BE2C (cell line): ENCODE results near the gene CUBN.

ENCODE experiments used
- DNase-seq: peaks from one replicate; pipeline ENCODE4 v3.0.0-alpha.2; 2020
- H3K27me3 ChIP-seq: fragments of 250-450 bp; sonication (Bioruptor Pico); 2 replicates; pipeline ENCODE4 v1.5.1; 2020; ENCODE audit warnings: mild to moderate bottlenecking
- H3K36me3 ChIP-seq: fragments of 250-450 bp; sonication (Bioruptor Pico); 2 replicates; pipeline ENCODE4 v1.5.1; 2020; ENCODE audit warnings: mild to moderate bottlenecking
- H3K4me1 ChIP-seq: fragments of 250-450 bp; sonication (Bioruptor Pico); 2 replicates; pipeline ENCODE4 v1.5.1; 2020
- H3K4me3 ChIP-seq: 2 replicates; pipeline ENCODE4 v1.5.1; 2011; ENCODE audit warnings: low read depth, low read length
- H3K9me3 ChIP-seq: fragments of 250-450 bp; sonication (Bioruptor Pico); 2 replicates; pipeline ENCODE4 v1.5.1; 2020
- TF ChIP-seq, protein P1 (sequence below): IDR thresholded peaks from 2 replicates; pipeline ENCODE4 v1.5.1; 2012; ENCODE audit warnings: mild to moderate bottlenecking, low read depth, low read length

Gene CUBN

DNA sequence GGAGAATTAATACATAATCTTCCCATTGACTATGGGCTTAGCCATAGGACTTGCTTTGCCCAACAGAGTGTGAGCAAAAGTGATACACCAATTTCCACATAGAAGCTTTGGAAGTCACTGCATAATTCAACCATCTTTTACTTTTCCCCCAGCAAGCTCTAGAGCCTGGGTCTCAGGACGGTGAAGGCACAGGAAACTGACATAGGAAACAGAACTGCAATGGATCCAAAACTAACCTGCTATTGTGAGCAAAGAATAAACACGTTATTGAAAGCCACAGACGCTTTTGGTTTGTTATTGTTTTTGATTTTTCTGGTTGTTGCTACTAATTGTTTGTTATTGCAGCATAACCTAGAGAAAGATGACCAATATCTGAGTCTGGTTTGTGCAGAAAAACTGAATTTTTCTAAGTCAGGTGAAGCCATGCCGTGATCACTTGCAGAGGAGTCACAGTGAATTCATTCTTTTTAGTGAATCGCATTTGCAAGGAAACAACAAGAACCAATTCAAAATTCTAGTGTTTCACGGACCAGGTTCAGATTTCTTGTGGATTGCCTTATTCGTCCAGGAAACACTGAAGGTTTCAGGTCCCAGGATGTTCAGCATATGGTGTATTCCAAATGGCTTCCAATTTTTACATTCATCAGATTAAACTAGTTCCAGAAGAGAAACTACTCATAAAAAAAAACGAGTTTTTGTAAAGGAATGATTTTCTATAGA, 52.8 kb downstream of the CUBN start:
- TF ChIP-seq, protein P1, sequence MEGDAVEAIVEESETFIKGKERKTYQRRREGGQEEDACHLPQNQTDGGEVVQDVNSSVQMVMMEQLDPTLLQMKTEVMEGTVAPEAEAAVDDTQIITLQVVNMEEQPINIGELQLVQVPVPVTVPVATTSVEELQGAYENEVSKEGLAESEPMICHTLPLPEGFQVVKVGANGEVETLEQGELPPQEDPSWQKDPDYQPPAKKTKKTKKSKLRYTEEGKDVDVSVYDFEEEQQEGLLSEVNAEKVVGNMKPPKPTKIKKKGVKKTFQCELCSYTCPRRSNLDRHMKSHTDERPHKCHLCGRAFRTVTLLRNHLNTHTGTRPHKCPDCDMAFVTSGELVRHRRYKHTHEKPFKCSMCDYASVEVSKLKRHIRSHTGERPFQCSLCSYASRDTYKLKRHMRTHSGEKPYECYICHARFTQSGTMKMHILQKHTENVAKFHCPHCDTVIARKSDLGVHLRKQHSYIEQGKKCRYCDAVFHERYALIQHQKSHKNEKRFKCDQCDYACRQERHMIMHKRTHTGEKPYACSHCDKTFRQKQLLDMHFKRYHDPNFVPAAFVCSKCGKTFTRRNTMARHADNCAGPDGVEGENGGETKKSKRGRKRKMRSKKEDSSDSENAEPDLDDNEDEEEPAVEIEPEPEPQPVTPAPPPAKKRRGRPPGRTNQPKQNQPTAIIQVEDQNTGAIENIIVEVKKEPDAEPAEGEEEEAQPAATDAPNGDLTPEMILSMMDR, result no peak
- Histone ChIP-seq H3K4me3 (no peak overlapping the region), H3K4me1 (no peaks in the 10 kb centered on the region), H3K36me3 (no peaks in the 10 kb centered on the region), H3K27me3 (no peaks in the 10 kb centered on the region), H3K9me3 (no peaks in the 10 kb centered on the region)
- DNase-seq, result no peak

DNA sequence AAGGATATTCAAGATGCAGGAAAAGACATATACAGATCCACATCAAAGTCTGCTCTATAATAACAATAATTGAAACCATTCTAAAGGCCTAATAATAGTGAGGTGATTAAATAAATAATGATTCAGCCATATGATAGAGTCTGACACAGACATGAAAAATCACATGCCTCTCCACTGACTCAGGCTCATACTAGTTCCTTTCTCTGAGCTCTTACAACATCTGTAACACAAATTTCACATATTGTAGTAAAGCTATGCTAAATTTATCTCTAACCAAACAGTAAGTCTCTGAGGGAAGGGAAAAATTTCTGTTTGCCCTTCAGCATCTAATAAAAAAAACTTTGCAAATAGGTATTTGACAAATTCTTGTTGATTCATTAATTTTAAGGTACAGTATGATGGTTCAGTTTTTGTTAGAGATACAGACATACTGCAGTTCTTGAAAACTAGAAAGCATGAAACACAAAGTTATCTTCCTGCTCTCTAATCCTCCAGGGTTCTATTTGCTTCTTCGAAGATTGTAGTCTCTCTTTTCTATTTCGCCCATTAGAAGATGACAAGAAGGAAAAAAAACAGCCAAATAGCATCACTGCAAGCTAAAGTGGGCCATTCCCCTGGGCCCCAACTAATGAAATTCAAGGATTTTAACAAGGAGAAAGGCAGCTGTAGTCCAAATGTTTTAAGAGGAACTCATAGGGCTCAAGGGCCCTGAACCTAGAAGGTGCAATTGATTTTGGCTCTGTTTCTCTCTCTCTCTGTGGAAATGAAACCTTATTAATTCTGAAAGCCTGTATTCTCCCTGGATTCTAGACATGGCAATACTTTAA, 53.9 kb downstream of the CUBN start:
- DNase-seq, result no peak
- Histone ChIP-seq H3K9me3 (no peaks in the 10 kb centered on the region), H3K27me3 (no peaks in the 10 kb centered on the region), H3K4me3 (no peak overlapping the region), H3K4me1 (no peaks in the 10 kb centered on the region), H3K36me3 (no peaks in the 10 kb centered on the region)
- TF ChIP-seq, protein P1, result no peak

DNA sequence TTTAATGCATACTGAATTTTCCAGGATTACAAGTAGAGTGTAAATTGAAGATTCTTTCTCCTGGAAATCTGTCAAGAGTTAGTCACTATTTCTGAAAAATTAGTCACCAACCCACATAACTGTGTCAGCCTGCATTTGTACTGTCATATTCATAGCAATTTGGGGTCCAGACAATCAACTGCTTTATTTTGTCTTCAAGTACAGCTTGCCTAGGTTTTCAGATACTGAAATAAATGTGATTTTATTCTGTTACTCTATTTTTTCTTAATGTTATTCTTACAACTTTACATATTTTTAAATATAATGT, 55.1 kb downstream of the CUBN start:
- Histone ChIP-seq H3K36me3 (no peaks in the 10 kb centered on the region), H3K4me1 (no peaks in the 10 kb centered on the region), H3K9me3 (no peaks in the 10 kb centered on the region), H3K4me3 (no peak overlapping the region), H3K27me3 (no peaks in the 10 kb centered on the region)
- TF ChIP-seq, protein P1, result no peak
- DNase-seq, result no peak

DNA sequence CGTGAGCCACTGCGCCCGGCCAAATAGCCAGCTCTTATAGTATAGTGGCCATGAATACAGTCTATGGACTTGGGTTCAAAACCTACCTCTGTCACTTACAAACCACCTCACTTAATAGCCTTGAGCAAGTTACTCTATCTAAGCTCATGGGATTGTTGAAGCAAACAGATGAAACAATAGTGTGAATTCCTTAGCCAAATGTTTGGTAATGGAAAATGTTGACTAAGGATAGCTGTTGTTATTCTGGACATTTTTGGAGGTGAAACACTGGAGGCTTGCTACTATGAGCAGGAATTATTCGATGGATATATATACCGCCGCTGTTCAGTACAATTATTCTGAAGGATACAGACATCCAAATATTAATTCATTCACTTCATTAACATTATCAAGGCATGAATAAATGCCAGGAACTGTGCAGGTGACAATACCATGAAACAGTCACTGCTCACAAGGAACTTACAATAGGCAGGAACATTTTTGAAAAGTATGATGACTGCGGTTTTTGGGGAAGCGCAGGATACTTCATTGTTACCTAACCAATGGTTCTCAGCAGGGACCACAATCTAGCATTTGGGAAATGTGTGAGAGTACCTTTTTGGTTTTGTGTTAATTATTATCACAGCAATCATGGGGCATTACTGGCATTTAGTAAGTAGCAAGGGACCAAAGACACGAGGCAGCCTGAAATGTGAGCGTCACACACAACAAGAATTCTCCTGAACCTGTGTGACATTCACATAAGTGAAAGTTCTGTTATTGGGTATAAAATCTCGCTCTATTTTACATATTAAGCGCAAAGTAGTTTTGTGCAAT, 55.7 kb downstream of the CUBN start:
- no peak for DNase-seq
- no peaks in the 10 kb centered on the region for H3K9me3 ChIP-seq
- no peak overlapping the region for H3K4me3 ChIP-seq
- H3K4me1 ChIP-seq, result no peaks in the 10 kb centered on the region
- H3K27me3 ChIP-seq, result no peaks in the 10 kb centered on the region
- TF ChIP-seq, protein P1, result no peak
- no peaks in the 10 kb centered on the region for H3K36me3 ChIP-seq

DNA sequence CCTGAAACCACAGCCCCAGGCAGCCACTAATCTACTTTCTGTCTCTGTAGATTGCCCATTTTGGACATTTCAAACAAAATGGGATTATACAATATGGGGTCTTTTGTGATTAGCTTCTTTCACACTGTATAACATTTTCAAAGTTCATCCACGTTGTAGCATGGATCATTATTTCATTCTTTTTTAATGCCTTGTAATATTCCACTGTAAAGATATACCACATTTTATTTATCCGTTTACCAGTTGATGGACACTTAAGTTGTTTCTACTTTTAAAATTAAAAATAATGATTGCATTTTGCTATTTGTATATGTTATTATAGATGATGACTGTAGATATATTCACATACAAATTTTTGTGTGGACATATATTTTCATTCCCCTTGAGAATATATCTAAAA, 60.7 kb downstream of the CUBN start:
- no peak overlapping the region for H3K4me3 ChIP-seq
- no peaks in the 10 kb centered on the region for H3K27me3 ChIP-seq
- H3K9me3 ChIP-seq, result no peaks in the 10 kb centered on the region
- TF ChIP-seq, protein P1, result no peak
- DNase-seq, result no peak
- H3K36me3 ChIP-seq, result no peaks in the 10 kb centered on the region
- H3K4me1 ChIP-seq, result no peaks in the 10 kb centered on the region
